WI38 (cell line): ENCODE data around the gene C1orf50.

Experiments used
- H3K4me3 ChIP-seq: 2 replicates; pipeline ENCODE4 v1.5.1; 2011; ENCODE audit warnings: low read depth, mild to moderate bottlenecking, control low read depth, low read length
- CTCF ChIP-seq: IDR thresholded peaks from 2 replicates; pipeline ENCODE4 v1.5.1; 2012; ENCODE audit warnings: low read depth, mild to moderate bottlenecking, control low read depth, low read length

Gene C1orf50

GRCh38 chr1:42786097-42786496, 19.0 kb downstream of the C1orf50 start:
- TF ChIP-seq CTCF, result no peak

GRCh38 chr1:42788021-42788420, 21.0 kb downstream of the C1orf50 start:
- no peak for TF ChIP-seq CTCF
- H3K4me3 ChIP-seq, result no peak overlapping the region

More at GRCh38 chr1:42786097-42786496, 19.0 kb downstream of the C1orf50 start:
- H3K4me3 ChIP-seq, result no peak overlapping the region

- no peak for TF ChIP-seq CTCF
- no peak overlapping the region for H3K4me3 ChIP-seq
Measured at GRCh38 chr1:42793824-42794223, 26.8 kb downstream of the C1orf50 start.

GRCh38 chr1:42797414-42797813, 30.4 kb downstream of the C1orf50 start:
- no peak for TF ChIP-seq CTCF
- H3K4me3 ChIP-seq, result no peak overlapping the region

- no peak for TF ChIP-seq CTCF
- no peak overlapping the region for H3K4me3 ChIP-seq
Measured at GRCh38 chr1:42797979-42798378, 30.9 kb downstream of the C1orf50 start.

- no peak for TF ChIP-seq CTCF
- H3K4me3 ChIP-seq, result no peak overlapping the region
Measured at GRCh38 chr1:42801832-42802473, 34.9 kb downstream of the C1orf50 start.

- H3K4me3 ChIP-seq, result no peak overlapping the region
- TF ChIP-seq CTCF, result no peak
Measured at GRCh38 chr1:42806171-42806570, 39.1 kb downstream of the C1orf50 start.
